Thyroid gland (tissue), 4 donors: Measurements from ENCODE around the gene UFSP1. TPM values are rescaled to one million over a fixed set of nuclear protein-coding genes. Genes with fewer than 3 reads are reported as not detected.

ENCODE experiments used
- DNase-seq, 2 donors: peaks; one replicate each; pipeline ENCODE4 v3.0.0-alpha.2; 2019
- H3K27ac ChIP-seq, 3 donors: fragments of 200-600 bp; sonication (generic); 1 replicate in 2 of 3; 2 replicates in 1 of 3; pipeline ENCODE4 v1.5.1; 2016 to 2019; ENCODE audit warnings: mild to moderate bottlenecking in 1 of 3, moderate library complexity in 1 of 3
- H3K27me3 ChIP-seq: fragments of 200-600 bp; sonication (generic); one replicate; pipeline ENCODE4 v1.5.1; 2019
- H3K36me3 ChIP-seq, 2 donors: fragments of 200-600 bp; sonication (generic); one replicate each; pipeline ENCODE4 v1.5.1; 2016 to 2019
- H3K4me1 ChIP-seq, 2 donors: fragments of 200-600 bp; sonication (generic); one replicate each; pipeline ENCODE4 v1.5.1; 2017 to 2019
- H3K4me3 ChIP-seq, 3 donors: fragments of 200-600 bp; sonication (generic); replicated peaks in 1 of 3; 1 replicate in 2 of 3; 2 replicates in 1 of 3; pipeline ENCODE4 v1.5.1; 2016; ENCODE audit warnings: mild to moderate bottlenecking in 1 of 3
- H3K9me3 ChIP-seq: fragments of 200-600 bp; sonication (generic); one replicate; pipeline ENCODE4 v1.5.1; 2017
- POLR2A ChIP-seq, 2 donors: fragments of 450-650 bp; IDR thresholded peaks; one replicate each; pipeline ENCODE4 v1.6.1; 2017; ENCODE audit warnings: antibody characterized with exemption in 2 of 2, mild to moderate bottlenecking in 2 of 2, moderate library complexity in 1 of 2
- WGBS, 2 donors: methylation state at CpG; one replicate each; pipeline ENCODE4 v1.1.5; 2017; 5-methylcytosine and 5-hydroxymethylcytosine counted together
- intact Hi-C: fragments of 100-400 bp; cut with DNase I; formaldehyde crosslinking; loops from one replicate; pipeline ENCODE4 v1.15.1; 2023
- total RNA-seq, 4 donors: library from RNA; depleted of rRNA; stranded (reverse); fragments of >200 nt; gene quantifications; one replicate each; pipeline ENCODE4 v1.2.3, GENCODE V29; 2016
- TF ChIP-seq, protein P1 (sequence below), 6 experiments: fragments of 200-600 bp in 3 of 6; fragments of 450-650 bp in 3 of 6; sonication (generic) in 3 of 6; IDR thresholded peaks; one replicate each; pipeline ENCODE4 v1.5.1; 2016 to 2019; ENCODE audit warnings: antibody characterized with exemption in 6 of 6, mild to moderate bottlenecking in 2 of 6, inconsistent platforms in 1 of 6, moderate library complexity in 1 of 6

The UFSP1 gene
- total RNA-seq, 4 donors from 2014 or later, result 7.4 to 10.4 (median 8.9) TPM

DNA sequence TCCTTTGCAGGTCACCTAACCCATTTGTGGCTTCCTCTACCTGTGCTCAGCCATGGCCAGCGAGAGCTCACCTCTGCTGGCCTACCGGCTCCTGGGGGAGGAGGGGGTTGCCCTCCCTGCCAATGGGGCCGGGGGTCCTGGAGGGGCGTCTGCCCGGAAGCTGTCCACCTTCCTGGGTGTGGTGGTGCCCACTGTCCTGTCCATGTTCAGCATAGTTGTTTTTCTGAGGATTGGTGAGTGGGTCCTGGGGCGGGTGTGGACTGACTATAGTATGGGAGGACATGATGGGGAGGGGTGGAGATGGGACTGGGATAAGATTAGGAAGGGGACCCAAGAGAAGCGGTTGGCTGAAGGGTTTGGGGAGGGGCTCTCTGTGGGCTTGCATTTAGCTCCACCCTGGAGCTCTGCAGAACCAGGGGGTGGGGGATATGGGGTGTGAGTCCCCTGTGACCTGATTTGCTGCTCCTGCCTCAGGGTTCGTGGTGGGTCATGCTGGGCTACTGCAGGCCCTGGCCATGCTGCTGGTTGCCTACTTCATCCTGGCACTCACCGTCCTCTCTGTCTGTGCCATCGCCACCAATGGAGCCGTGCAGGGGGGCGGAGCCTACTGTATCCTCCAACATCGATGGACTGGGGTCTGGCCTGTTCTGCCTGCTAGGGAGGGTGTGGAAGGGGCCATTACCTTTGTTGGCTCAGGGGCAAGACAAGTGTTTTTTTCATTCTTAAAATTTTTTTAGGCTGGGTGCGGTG lies 35.2 kb downstream of the UFSP1 start:
- 88 to 92% methylated on average over 8 to 13 of the region's 14 CpGs for WGBS, 2 donors
- H3K27me3 ChIP-seq, result no peaks in the 10 kb centered on the region
- TF ChIP-seq, protein P1, sequence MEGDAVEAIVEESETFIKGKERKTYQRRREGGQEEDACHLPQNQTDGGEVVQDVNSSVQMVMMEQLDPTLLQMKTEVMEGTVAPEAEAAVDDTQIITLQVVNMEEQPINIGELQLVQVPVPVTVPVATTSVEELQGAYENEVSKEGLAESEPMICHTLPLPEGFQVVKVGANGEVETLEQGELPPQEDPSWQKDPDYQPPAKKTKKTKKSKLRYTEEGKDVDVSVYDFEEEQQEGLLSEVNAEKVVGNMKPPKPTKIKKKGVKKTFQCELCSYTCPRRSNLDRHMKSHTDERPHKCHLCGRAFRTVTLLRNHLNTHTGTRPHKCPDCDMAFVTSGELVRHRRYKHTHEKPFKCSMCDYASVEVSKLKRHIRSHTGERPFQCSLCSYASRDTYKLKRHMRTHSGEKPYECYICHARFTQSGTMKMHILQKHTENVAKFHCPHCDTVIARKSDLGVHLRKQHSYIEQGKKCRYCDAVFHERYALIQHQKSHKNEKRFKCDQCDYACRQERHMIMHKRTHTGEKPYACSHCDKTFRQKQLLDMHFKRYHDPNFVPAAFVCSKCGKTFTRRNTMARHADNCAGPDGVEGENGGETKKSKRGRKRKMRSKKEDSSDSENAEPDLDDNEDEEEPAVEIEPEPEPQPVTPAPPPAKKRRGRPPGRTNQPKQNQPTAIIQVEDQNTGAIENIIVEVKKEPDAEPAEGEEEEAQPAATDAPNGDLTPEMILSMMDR (IDR thresholded peaks at IDR 0.05), result no peak
- TF ChIP-seq POLR2A (IDR thresholded peaks at IDR 0.05), result no peak
- no peak for DNase-seq
- intact Hi-C loops, result loop anchor here (10.0 kb wide), 1 partner anchor 150 kb away; the partner anchor contains the start of gene POP7
- no peaks in the 10 kb centered on the region for H3K36me3 ChIP-seq
- no peaks in the 10 kb centered on the region for H3K9me3 ChIP-seq
- no peak overlapping the region for H3K4me3 ChIP-seq
- no peak overlapping the region for H3K27ac ChIP-seq
- peaks cover 7 to 16% of the 10 kb centered on the region in 2 donors for H3K4me1 ChIP-seq

DNA sequence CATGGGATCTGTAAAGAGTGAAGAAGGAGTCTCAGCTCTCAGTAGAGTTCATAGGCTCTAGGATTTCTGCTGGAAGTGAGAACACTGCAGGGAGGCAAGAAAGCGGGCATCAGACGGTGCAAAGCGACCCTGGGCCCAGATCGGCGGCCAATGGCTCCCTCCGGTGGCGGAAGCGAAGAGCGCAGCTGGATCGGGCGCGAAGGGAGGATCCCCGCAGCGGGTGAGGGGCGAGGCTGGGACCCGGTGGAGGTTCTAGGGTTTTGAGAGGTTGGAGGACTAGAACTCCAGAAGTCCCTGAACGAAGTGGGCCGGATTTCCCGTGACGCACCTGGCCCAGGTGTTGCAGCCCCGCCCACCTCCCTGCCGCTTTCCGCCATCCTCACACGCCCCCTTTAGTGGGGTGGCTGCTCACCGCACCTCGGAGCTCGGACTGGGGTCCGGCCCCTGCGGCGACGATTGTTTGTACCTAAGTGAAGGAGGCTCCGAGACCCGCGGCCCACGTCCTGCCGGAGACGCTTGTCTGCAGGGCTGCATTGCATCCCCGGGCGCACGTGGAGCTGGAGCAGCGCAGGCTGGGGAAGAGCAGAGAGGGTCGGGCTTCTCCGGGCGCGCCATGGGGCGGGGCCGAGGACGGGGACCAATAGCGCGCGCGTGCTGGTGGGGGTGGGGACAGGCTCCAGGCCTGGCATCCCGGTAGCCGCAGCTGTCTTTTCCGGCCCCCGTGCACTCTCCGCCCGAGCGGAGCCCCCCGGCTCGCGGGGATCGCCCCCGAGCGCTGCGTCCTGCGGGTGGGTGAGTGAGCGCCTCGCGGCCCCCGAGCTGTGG lies 37.3 kb downstream of the UFSP1 start, which contains the start of gene SLC12A9:
TSS of gene SLC12A9 (plus strand) at position 666 of the 825 bp plus-strand sequence. CDS start 1,485 bp downstream, outside the sequence.
- Histone ChIP-seq H3K27me3 (no peaks in the 10 kb centered on the region), H3K9me3 (no peaks in the 10 kb centered on the region), H3K36me3 (no peaks in the 10 kb centered on the region), H3K4me1 (peaks cover 7 to 16% of the 10 kb centered on the region in 2 donors), H3K4me3 (peak within 1 kb of the TSS; percentile 47 to 94 (median 71)), H3K27ac (peak within 1 kb of the TSS in 1 of 3 donors; percentile 50)
- DNase-seq, result peak; percentile 90 to 92
- intact Hi-C loops, result loop anchor here (2.0 to 10.0 kb wide), 2 partner anchors 53 to 147 kb away; partner anchors contain the start of gene POP7
- TF ChIP-seq, protein P1 (IDR thresholded peaks at IDR 0.05), result peak; percentile 81 to 94 (median 90)
- TF ChIP-seq POLR2A (IDR thresholded peaks at IDR 0.05), result peak in 1 of 2 donors; percentile 62
- 0 to 2% methylated on average over 7 to 22 of the region's 71 CpGs for WGBS, 2 donors

DNA sequence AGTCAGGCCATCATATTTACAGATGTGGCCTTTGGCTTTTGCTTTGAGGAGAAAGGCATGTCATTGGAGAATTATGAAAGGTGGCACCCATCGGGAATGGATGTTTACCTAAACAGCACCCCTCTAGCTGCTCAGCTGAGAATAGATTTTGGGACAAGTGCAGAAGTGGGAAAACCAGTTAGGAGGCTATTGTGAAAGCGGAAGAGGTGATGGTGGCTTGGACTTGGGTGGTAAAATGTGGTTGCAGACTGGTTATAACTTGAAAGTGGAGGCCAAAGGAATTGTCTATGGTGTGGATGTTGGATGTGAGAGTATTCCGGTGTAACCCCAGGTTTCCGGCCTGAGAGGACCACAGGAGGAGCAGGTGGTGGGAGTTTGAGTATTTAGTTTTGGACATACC lies 42.2 kb downstream of the UFSP1 start:
- Histone ChIP-seq H3K4me1 (peaks cover 7% of the 10 kb centered on the region in 2 donors), H3K27me3 (no peaks in the 10 kb centered on the region), H3K4me3 (no peak overlapping the region), H3K36me3 (no peaks in the 10 kb centered on the region), H3K27ac (no peak overlapping the region), H3K9me3 (no peaks in the 10 kb centered on the region)
- 93 to 94% methylated on average over 4 of the region's 4 CpGs for WGBS, 2 donors
- DNase-seq, result no peak
- TF ChIP-seq, protein P1 (IDR thresholded peaks at IDR 0.05), result no peak
- TF ChIP-seq POLR2A (IDR thresholded peaks at IDR 0.05), result no peak
- intact Hi-C loops, result no loop called here

DNA sequence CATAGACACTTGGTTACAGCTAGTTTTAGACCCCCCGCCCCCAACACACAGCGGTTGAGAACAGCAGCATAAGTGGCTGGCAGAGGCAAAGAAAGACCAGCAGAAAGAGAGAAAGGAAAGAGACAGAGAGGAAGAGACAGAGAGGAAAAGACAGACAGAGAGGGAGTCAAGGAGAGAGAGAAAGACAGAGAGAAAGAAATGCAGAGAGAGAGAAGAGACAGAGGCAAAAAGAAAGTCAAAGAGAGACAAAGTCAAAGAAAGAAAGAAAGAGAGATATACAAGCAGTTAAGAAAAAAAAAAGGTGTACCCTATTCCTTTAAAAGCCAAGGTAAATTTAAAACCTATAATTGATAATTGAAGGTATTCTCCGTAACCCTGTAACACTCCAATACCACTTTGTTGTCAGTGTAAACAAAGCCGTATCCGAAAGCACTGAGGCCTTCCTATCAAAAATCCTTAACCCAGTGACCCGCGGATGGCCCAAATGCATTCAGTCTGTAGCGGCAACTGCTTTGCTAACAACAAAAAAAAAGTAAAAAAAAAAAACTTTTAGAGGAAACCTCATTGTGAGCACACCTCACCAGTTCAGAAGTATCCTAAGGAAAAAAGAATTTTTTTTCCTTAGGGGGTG lies 48.9 kb downstream of the UFSP1 start:
- intact Hi-C loops, result no loop called here

DNA sequence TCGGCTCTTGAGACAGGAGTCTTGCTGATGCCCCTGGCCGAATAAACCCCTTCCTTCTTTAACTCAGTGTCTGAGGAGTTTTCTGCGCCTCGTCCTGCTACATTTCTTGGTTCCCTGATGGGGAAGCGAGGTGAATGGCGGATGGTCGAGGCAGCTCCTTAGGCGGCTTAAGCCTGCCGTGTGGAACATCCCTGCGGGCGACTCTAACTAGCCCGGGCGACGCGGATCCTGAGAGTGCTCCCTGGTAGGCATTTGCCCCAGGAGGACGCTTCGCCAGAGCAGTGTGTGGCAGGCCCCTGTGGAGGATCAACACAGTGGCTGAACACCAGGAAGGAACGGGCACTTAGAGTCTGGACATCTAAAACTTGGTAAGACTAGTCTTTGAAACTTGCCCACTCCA lies 50.2 kb downstream of the UFSP1 start:
- H3K36me3 ChIP-seq, result no peaks in the 10 kb centered on the region
- peaks cover 7 to 8% of the 10 kb centered on the region in 2 donors for H3K4me1 ChIP-seq
- intact Hi-C loops, result no loop called here
- TF ChIP-seq, protein P1 (IDR thresholded peaks at IDR 0.05), result no peak
- no peak for TF ChIP-seq POLR2A (IDR thresholded peaks at IDR 0.05)
- no peak overlapping the region for H3K4me3 ChIP-seq
- WGBS, 2 donors, result 91 to 93% methylated on average over 18 of the region's 18 CpGs
- no peak for DNase-seq
- no peak overlapping the region for H3K27ac ChIP-seq
- H3K27me3 ChIP-seq, result no peaks in the 10 kb centered on the region
- no peaks in the 10 kb centered on the region for H3K9me3 ChIP-seq

More for the DNA sequence above, 48.9 kb downstream of the UFSP1 start:
- Histone ChIP-seq H3K36me3 (no peaks in the 10 kb centered on the region), H3K27me3 (no peaks in the 10 kb centered on the region), H3K4me3 (no peak overlapping the region), H3K4me1 (peaks cover 7 to 8% of the 10 kb centered on the region in 2 donors), H3K27ac (no peak overlapping the region), H3K9me3 (no peaks in the 10 kb centered on the region)
- no peak for TF ChIP-seq POLR2A (IDR thresholded peaks at IDR 0.05)
- WGBS, 2 donors, result 56 to 57% methylated on average over 8 of the region's 8 CpGs
- DNase-seq, result no peak
